CD8-positive, alpha-beta memory T cell (primary cell): Measurements from ENCODE around the gene IGFBP2. TPM values are rescaled to one million over a fixed set of nuclear protein-coding genes. Genes with fewer than 3 reads are reported as not detected.
A peak's percentile ranks its signal among the peaks of the same experiment; 100 is the strongest.

Experiments used
- CTCF ChIA-PET: fragments of 350-600 bp; sonication (Branson Sonifier 250); formaldehyde crosslinking; loops from one replicate; lab custom pipeline; 2021; ENCODE audit warnings: antibody characterized with exemption; lab: Charles Lee
- POLR2A ChIA-PET: fragments of 350-600 bp; sonication (Branson Sonifier 250); formaldehyde crosslinking; loops from one replicate; lab custom pipeline; 2021; ENCODE audit warnings: antibody characterized with exemption; lab: Charles Lee
- DNase-seq, 5 donors: peaks; one replicate each; pipeline versions ENCODE4 v3.0.0 to v3.0.0-alpha.2; 2020 to 2022; ENCODE audit warnings: mixed read lengths in 1 of 5
- H3K27ac ChIP-seq: one replicate; pipeline ENCODE4 v1.7.0; 2013; ENCODE audit warnings: low read depth, mild to moderate bottlenecking, low read length, moderate library complexity
- H3K27me3 ChIP-seq: 2 replicates; pipeline ENCODE4 v1.7.0; 2013; ENCODE audit warnings: low read length, mild to moderate bottlenecking; ENCODE audit not compliant: insufficient read depth, poor library complexity, severe bottlenecking
- H3K36me3 ChIP-seq: 2 replicates; pipeline ENCODE4 v1.7.0; 2013; ENCODE audit warnings: mild to moderate bottlenecking, low read length, moderate library complexity; ENCODE audit not compliant: insufficient read depth
- H3K4me1 ChIP-seq: 2 replicates; pipeline ENCODE4 v1.7.0; 2013; ENCODE audit warnings: mild to moderate bottlenecking, low read length, moderate library complexity; ENCODE audit not compliant: insufficient read depth
- H3K4me3 ChIP-seq: 2 replicates; pipeline ENCODE4 v1.7.0; 2013; ENCODE audit warnings: mild to moderate bottlenecking, low read length
- H3K9me3 ChIP-seq: 2 replicates; pipeline ENCODE4 v1.7.0; 2013; ENCODE audit warnings: mild to moderate bottlenecking, low read length
- H3K27ac Mint-ChIP-seq, 8 donors: one replicate each; pipeline ENCODE4 v1.8.0; 2020 to 2021; ENCODE audit warnings: mixed read lengths in 8 of 8, mild to moderate bottlenecking in 6 of 8, inconsistent platforms in 3 of 8, moderate library complexity in 3 of 8
- H3K27me3 Mint-ChIP-seq, 2 donors: one replicate each; pipeline ENCODE4 v1.8.0; 2020 to 2021; ENCODE audit warnings: mixed read lengths in 2 of 2, mild to moderate bottlenecking in 1 of 2, moderate library complexity in 1 of 2
- H3K36me3 Mint-ChIP-seq, 3 donors: one replicate each; pipeline ENCODE4 v1.8.0; 2020 to 2021; ENCODE audit warnings: mixed read lengths in 3 of 3, inconsistent platforms in 1 of 3, mild to moderate bottlenecking in 1 of 3
- H3K4me1 Mint-ChIP-seq, 3 donors: one replicate each; pipeline ENCODE4 v1.8.0; 2020 to 2021; ENCODE audit warnings: mixed read lengths in 3 of 3, inconsistent platforms in 1 of 3, mild to moderate bottlenecking in 1 of 3
- H3K4me3 Mint-ChIP-seq, 7 donors: one replicate each; pipeline ENCODE4 v1.8.0; 2020 to 2021; ENCODE audit warnings: mixed read lengths in 7 of 7, mild to moderate bottlenecking in 6 of 7, moderate library complexity in 4 of 7, inconsistent platforms in 2 of 7
- H3K9me3 Mint-ChIP-seq, 5 donors: one replicate each; pipeline ENCODE4 v1.8.0; 2020 to 2022; ENCODE audit warnings: mixed read lengths in 5 of 5, mild to moderate bottlenecking in 3 of 5, moderate library complexity in 2 of 5, inconsistent platforms in 1 of 5
- polyA plus RNA-seq: library from polyadenylated mRNA; unstranded; fragments of 300-500 nt; fragmentation: Illumina TruSeq; gene quantifications from one replicate; pipeline ENCODE4 v1.2.3, GENCODE V29; 2021
- total RNA-seq, 2 experiments: library from RNA; stranded (reverse); gene quantifications; one replicate each; pipeline ENCODE4 v1.2.3, GENCODE V29; 2021

The IGFBP2 gene
- total and polyA plus RNA-seq, 3 experiments from 2014 or later: 0.84 to 1.2 (median 1.1) TPM

DNA sequence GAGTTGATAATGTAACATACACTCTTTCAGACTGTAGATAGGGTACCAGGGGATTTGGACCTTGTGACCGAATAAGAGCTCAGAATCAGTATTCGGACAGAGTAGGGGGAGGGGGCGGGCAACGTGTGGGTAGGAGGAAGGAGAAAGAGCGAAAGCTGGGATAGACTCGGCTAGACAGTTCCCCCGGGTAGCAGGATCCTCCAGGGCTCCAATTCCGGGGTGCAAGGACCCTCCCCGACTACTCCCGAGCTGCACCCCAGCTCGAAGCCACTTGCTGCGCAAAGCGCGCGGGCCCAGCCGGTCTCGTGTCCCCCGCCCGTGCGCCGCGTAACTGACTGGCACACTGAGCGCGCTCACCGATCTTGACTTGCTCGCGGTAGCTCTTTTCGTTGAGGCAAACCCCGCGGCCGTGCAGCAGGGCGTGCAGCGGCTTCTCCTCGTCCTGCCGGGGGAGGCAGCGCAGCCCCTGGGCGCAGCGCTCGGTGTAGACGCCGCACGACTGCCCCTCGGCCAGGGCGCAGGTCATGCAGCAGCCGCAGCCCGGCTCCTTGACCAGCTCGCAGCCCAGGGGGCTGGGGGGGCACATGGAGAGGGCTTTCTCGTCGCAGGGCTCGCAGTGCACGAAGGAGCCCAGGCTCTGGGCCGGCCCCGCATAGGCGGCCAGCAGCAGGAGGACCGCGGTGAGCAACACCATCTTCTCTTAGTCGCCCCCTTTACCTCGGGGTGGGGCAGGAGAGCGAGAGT is 61.0 kb downstream of the IGFBP2 start:
- peak in 2 of 5 donors; percentile 12 to 33 for DNase-seq
- Mint-ChIP-seq H3K9me3 (no peaks in the 10 kb centered on the region), H3K36me3 (no peaks in the 10 kb centered on the region), H3K4me3 (peak overlapping the region in 6 of 7 donors; percentile 37 to 75 (median 62)), H3K27ac (peak overlapping the region in 1 of 8 donors; percentile 74), H3K27me3 (peaks cover 33 to 56% of the 10 kb centered on the region in 2 donors), H3K4me1 (peaks cover 22 to 43% (median 28%) of the 10 kb centered on the region in 3 donors)
- peaks cover 28% of the 10 kb centered on the region for H3K4me1 ChIP-seq
- no peak overlapping the region for H3K27ac ChIP-seq
- H3K9me3 ChIP-seq: no peaks in the 10 kb centered on the region
- H3K4me3 ChIP-seq: no peak overlapping the region
- POLR2A ChIA-PET: interaction anchor here (0.5 kb wide), 1 partner anchor 1086 kb away, joined by 4 read pairs; no protein-coding TSS in a partner anchor
- peaks cover 29% of the 10 kb centered on the region for H3K27me3 ChIP-seq
- CTCF ChIA-PET: interaction anchor here (1.3 to 2.6 kb wide), 2 partner anchors 11 to 1019 kb away, joined by 7 to 11 read pairs; no protein-coding TSS in a partner anchor
- no peaks in the 10 kb centered on the region for H3K36me3 ChIP-seq

DNA sequence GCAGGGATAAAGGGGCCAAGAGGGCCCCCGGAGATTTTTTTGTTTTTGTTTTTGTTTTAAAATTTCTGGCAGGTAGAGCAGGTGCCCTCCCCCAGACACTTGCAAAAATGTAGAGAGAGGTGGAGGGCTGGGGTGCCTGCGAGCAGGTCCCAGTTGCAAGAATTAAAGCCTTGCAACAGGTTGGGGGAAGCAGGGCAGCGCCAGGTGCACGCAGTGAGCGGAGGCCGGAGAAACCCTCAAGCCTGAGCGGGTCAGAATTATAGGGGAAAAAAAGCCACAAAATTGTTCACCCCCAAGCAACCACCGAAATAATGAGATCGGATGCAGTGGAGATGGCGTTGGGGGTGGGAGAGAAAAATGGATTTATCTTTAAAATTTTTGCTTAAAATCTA is 61.6 kb downstream of the IGFBP2 start:
- no peak overlapping the region for H3K27ac ChIP-seq
- H3K27me3 ChIP-seq: peaks cover 29% of the 10 kb centered on the region
- Mint-ChIP-seq H3K4me3 (peak overlapping the region in 3 of 7 donors; percentile 23 to 48 (median 42)), H3K36me3 (no peaks in the 10 kb centered on the region), H3K9me3 (no peaks in the 10 kb centered on the region), H3K4me1 (peaks cover 22 to 43% (median 28%) of the 10 kb centered on the region in 3 donors), H3K27me3 (peaks cover 33 to 51% of the 10 kb centered on the region in 2 donors), H3K27ac (peak overlapping the region in 1 of 8 donors; percentile 74)
- no peak overlapping the region for H3K4me3 ChIP-seq
- no peaks in the 10 kb centered on the region for H3K36me3 ChIP-seq
- CTCF ChIA-PET: interaction anchor here (1.3 to 2.6 kb wide), 2 partner anchors 11 to 1018 kb away, joined by 7 to 11 read pairs; no protein-coding TSS in a partner anchor
- no peak for DNase-seq
- POLR2A ChIA-PET: no interaction called here
- peaks cover 28% of the 10 kb centered on the region for H3K4me1 ChIP-seq
- H3K9me3 ChIP-seq: no peaks in the 10 kb centered on the region

DNA sequence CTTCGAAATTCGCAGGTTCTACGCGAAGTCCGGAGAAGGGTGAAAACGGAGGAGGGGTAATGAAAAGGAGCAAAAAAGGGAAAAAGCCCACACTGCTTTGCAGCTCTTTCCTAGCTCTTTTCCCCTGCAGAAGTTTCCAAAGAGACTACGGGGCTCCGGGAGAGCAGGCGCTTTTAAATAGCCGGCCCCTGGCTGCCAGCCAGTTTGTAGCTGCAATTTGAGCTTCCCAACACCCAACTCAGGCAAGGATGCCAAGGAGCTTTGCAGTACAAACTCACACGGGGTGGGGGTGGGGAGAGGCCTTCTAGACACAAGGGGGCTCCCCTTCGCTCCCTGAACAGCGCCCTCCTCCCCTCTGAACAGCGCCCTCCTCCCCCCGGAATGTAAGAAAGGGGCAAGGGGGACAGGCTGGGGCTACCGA is 62.2 kb downstream of the IGFBP2 start, which contains the start of gene IGFBP5:
IGFBP5 (minus strand) TSS at position 149 of the 421 bp plus-strand sequence. CDS start 774 bp downstream, outside the sequence.
- no peak within 1 kb of the TSS for H3K4me3 ChIP-seq
- POLR2A ChIA-PET: no interaction called here
- H3K9me3 ChIP-seq: no peaks in the 10 kb centered on the region
- H3K27ac ChIP-seq: no peak within 1 kb of the TSS
- CTCF ChIA-PET: no interaction called here
- Mint-ChIP-seq H3K36me3 (no peaks in the 10 kb centered on the region), H3K27me3 (peaks cover 32 to 45% of the 10 kb centered on the region in 2 donors), H3K4me3 (peak within 1 kb of the TSS in 4 of 7 donors; percentile 42 to 75 (median 54)), H3K4me1 (peaks cover 22 to 43% (median 28%) of the 10 kb centered on the region in 3 donors), H3K9me3 (no peaks in the 10 kb centered on the region), H3K27ac (peak within 1 kb of the TSS in 1 of 8 donors; percentile 74)
- H3K36me3 ChIP-seq: no peaks in the 10 kb centered on the region
- no peak for DNase-seq
- H3K27me3 ChIP-seq: peaks cover 29% of the 10 kb centered on the region
- peaks cover 28% of the 10 kb centered on the region for H3K4me1 ChIP-seq

GRCh38 chr2:216696321-216696720 is 63.1 kb downstream of the IGFBP2 start:
- Histone ChIP-seq H3K27me3 (peaks cover 29% of the 10 kb centered on the region), H3K27ac (no peak overlapping the region), H3K4me3 (no peak overlapping the region), H3K4me1 (peaks cover 23% of the 10 kb centered on the region), H3K9me3 (no peaks in the 10 kb centered on the region), H3K36me3 (no peaks in the 10 kb centered on the region)
- ChIA-PET POLR2A (no interaction called here), CTCF (no interaction called here)
- no peak for DNase-seq
- no peaks in the 10 kb centered on the region for H3K36me3 Mint-ChIP-seq
- H3K27ac Mint-ChIP-seq: no peak overlapping the region
- no peaks in the 10 kb centered on the region for H3K9me3 Mint-ChIP-seq
- no peak overlapping the region for H3K4me3 Mint-ChIP-seq
- H3K27me3 Mint-ChIP-seq: peaks cover 28 to 38% of the 10 kb centered on the region in 2 donors
- H3K4me1 Mint-ChIP-seq: peaks cover 19 to 38% (median 24%) of the 10 kb centered on the region in 3 donors

- no peaks in the 10 kb centered on the region for H3K9me3 ChIP-seq
- peaks cover 17 to 31% (median 18%) of the 10 kb centered on the region in 3 donors for H3K4me1 Mint-ChIP-seq
- H3K27me3 Mint-ChIP-seq: peaks cover 28 to 39% of the 10 kb centered on the region in 2 donors
- ChIA-PET CTCF (no interaction called here), POLR2A (no interaction called here)
- no peaks in the 10 kb centered on the region for H3K9me3 Mint-ChIP-seq
- H3K4me1 ChIP-seq: peaks cover 20% of the 10 kb centered on the region
- no peak overlapping the region for H3K27ac Mint-ChIP-seq
- H3K36me3 ChIP-seq: no peaks in the 10 kb centered on the region
- H3K27ac ChIP-seq: no peak overlapping the region
- H3K27me3 ChIP-seq: peaks cover 28% of the 10 kb centered on the region
- no peak overlapping the region for H3K4me3 Mint-ChIP-seq
- no peaks in the 10 kb centered on the region for H3K36me3 Mint-ChIP-seq
- H3K4me3 ChIP-seq: no peak overlapping the region
- no peak for DNase-seq
Observed at GRCh38 chr2:216696751-216697560, 63.7 kb downstream of the IGFBP2 start.

DNA sequence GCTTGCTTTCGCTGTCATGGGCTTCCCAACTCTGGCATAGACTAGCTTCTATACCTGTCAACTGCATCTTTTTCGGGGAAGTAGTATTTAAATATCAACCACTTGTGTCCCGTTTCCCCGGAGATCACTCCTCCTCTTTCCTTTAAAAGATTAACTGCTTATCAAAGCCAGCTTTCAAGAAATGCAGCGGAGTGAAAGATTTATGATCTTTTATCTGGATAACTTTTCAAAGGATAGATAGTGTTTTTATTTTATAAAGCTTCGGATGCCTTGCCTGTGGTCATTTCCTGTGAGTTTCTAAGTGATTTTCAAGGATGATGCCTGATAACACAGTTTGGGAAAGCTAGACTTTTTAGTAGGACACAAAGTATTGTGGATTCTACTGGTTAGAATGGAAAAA is 65.1 kb downstream of the IGFBP2 start:
- H3K4me1 ChIP-seq: peaks cover 9% of the 10 kb centered on the region
- ChIA-PET CTCF (interaction anchor here (1.0 kb wide), 1 partner anchor 9 kb away, joined by 5 read pairs; no protein-coding TSS in a partner anchor), POLR2A (no interaction called here)
- Mint-ChIP-seq H3K4me1 (peaks cover 6 to 19% (median 8%) of the 10 kb centered on the region in 3 donors), H3K9me3 (no peaks in the 10 kb centered on the region), H3K27me3 (peaks cover 17 to 34% of the 10 kb centered on the region in 2 donors), H3K36me3 (peaks cover 0 to 4% (median 0%) of the 10 kb centered on the region in 3 donors), H3K27ac (no peak overlapping the region), H3K4me3 (no peak overlapping the region)
- no peak overlapping the region for H3K4me3 ChIP-seq
- DNase-seq: no peak
- H3K27ac ChIP-seq: no peak overlapping the region
- H3K36me3 ChIP-seq: no peaks in the 10 kb centered on the region
- peaks cover 26% of the 10 kb centered on the region for H3K27me3 ChIP-seq
- no peaks in the 10 kb centered on the region for H3K9me3 ChIP-seq

- no peak for DNase-seq
- Mint-ChIP-seq H3K4me3 (no peak overlapping the region), H3K27me3 (peaks cover 16 to 31% of the 10 kb centered on the region in 2 donors), H3K27ac (no peak overlapping the region), H3K36me3 (peaks cover 0 to 4% (median 0%) of the 10 kb centered on the region in 3 donors), H3K4me1 (peaks cover 1 to 14% (median 2%) of the 10 kb centered on the region in 3 donors), H3K9me3 (no peaks in the 10 kb centered on the region)
- Histone ChIP-seq H3K4me1 (peaks cover 4% of the 10 kb centered on the region), H3K9me3 (no peaks in the 10 kb centered on the region), H3K36me3 (no peaks in the 10 kb centered on the region), H3K4me3 (no peak overlapping the region), H3K27me3 (peaks cover 26% of the 10 kb centered on the region), H3K27ac (no peak overlapping the region)
- CTCF ChIA-PET: interaction anchor here (1.0 kb wide), 1 partner anchor 10 kb away, joined by 5 read pairs; no protein-coding TSS in a partner anchor
- POLR2A ChIA-PET: no interaction called here
Observed at GRCh38 chr2:216698895-216699294, 65.7 kb downstream of the IGFBP2 start.
